ENCODE data around the gene PSMA3.
A peak's percentile ranks its signal among the peaks of the same experiment; 100 is the strongest.
"Not testable (repeated sequence)": the region's sequence is repeated elsewhere in the genome, so short reads cannot be mapped to it uniquely, and the experiment has no call there.

Gene PSMA3

GRCh38 chr14:58244556-58245387, at the start of gene PSMA3:
Gene PSMA3, plus strand, starts transcription at chr14:58244843. Its CDS starts 78 bp downstream, at chr14:58244921.
- peak; percentile 99 to 100 for DNase-seq

DNA sequence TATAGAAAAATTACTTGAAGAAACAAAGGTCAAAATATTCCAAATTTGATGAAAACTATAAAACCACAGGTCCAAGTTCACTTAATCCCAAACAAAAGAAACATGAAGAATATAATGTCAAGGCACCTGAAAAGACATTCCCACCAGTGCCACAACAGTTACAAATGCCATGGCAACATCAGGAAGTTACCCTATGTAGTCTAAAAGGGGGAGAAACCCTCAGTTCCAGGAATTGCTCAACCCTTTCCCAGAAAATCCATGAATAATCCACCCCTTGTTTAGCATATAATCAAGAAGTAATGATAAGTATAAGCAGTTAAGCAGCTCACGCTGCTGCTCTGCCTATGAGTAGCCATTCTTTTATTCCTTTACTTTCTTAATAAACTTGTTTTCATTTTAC, 48.4 kb upstream of the PSMA3 start:
- no peak for DNase-seq

DNA sequence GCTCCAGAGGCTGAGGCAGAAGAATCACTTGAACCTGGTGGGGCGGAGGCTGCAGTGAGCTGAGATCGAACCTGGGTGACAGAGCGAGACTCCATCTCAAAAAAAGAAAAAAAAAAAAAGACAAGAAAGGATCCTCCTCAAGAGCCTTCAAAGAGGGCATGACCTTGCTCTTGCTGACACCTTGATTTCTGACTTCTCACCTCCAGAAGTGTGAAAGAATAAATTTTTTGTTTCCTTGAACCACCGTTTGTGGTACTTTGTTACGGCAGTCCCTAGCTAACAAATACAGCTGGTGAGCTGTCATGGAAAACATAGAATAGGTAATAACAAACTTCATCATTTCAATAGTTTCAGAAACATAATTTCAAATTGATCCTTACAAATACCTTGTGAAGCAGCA, 46.6 kb upstream of the PSMA3 start:
- no peak for DNase-seq

GRCh38 chr14:58199726-58200479, 44.7 kb upstream of the PSMA3 start, which contains the start of gene ACTR10:
Gene ACTR10, plus strand, starts transcription at chr14:58200149. Its CDS starts 69 bp downstream, at chr14:58200218.
- DNase-seq: peak; percentile 98

DNA sequence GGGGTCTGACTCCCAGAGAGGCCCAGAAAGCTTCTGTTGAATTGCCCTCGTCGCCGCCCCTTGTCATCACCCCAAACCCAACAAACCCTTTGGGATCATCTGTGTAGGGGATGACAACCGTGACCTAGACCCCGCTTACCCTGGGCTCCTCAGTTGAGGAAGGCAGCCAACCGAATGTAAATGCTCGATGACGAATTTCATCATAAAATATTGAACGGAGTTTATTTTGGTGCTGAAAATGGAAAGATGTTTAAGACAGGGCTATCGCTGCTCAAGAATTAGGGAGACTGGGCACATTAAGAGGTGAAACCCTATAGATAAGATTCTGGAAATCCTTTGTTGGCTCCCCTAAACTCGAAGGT, 44.2 kb upstream of the PSMA3 start:
- no peak for DNase-seq

GRCh38 chr14:58200846-58201245, 43.8 kb upstream of the PSMA3 start:
- DNase-seq: no peak

DNA sequence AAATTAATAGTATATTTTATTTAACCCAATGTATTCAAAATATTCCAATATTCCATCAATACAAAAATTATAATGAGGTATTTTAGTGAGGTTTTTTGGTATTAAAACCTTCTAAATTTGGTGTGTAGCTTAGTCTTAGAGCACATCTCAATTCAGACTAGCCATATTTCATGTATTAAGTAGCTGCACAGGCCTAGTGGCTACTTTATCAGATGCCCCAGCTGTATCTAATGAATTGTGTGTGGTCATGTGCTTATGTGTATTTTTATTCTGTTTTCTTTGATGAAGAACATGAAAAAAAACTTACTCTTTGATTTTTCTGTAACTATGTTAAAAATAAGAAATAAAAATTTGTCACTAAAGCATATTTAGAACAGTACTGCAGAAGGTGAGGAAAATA, 31.5 kb upstream of the PSMA3 start:
- DNase-seq: no peak

GRCh38 chr14:58215191-58215914, 29.3 kb upstream of the PSMA3 start:
- no peak for DNase-seq

GRCh38 chr14:58216544-58216943, 28.1 kb upstream of the PSMA3 start:
- no peak for DNase-seq

DNA sequence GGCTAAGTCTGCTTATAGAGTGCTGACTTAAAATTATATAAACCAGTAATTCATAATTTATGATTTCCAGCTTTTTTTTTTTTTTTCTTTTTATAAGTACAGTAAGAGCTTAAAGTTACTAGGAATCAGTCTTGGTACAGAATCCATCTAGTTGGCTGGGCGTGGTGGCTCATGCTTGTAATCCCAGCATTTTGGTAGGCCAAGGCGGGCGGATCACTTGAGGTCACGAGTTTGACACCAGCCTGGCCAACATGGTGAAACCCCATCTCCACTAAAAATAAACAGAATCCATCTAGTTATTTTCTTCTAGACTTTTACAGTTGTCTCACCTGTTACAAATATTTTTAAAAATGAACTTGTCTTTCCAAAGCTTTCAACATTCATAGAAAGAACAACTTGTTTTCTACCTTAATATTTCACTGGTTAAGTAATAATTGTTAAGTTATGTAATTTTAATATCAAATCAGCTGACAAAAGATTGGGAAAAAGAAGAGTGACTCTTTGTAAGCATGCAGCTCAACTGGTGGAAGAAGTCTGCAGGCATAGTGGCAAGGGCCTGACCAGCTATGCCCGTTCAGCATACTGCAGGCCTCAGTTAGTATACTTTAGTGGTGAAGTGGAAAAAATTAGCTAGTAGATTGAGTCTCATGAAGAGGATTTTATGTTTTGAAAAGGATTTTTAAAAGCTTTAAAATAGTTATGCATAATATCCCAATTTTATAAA, 17.4 kb upstream of the PSMA3 start:
- DNase-seq: no peak

DNA sequence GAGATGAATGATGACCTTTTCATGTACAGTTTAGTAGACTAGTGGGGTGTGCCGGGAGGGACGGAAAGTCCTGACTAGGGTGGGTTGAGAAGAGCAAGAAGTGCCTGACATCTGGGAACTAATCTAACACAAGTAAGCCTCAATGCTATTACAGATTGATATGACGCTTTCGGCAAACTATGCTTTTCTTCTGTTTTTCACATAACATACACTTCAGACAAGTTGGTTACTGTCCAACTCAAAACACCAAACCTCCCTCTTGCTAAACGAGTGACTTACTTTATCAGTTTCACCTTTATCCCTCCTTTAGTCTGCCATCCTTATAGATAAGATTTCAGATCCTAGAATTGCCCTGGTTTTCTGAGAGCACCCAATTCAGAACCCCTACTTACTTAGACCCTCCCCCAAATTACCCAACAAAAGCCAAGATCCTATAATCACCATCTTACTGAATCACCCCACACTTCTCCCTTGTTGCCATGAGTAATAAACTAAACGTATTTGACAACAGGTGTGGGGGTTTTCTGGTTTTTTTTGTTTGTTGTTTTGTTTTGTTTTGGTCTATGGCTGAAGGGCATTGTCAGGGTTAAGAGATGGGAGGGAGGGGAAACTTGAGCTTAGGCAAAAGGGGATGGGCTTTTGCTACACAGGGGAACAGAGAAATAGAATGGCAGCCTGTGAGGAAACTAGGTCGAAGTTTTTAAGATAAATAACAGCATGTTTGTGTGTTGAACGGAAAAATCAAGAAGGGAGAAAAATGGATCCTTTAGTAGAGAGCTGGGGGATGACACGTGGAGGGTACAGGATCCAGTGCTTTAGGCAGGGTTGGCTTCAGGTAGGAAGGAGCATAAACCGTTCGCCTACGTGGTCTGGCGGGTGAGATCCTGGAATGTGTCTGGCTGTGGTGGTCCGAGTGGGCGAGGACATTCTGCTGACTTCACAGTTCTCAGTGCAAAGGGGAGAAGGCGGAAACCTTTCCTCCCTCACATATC, 6.1 kb upstream of the PSMA3 start:
- DNase-seq: no peak

GRCh38 chr14:58239244-58240195, 5.1 kb upstream of the PSMA3 start:
- DNase-seq: peak; percentile 61 to 78

DNA sequence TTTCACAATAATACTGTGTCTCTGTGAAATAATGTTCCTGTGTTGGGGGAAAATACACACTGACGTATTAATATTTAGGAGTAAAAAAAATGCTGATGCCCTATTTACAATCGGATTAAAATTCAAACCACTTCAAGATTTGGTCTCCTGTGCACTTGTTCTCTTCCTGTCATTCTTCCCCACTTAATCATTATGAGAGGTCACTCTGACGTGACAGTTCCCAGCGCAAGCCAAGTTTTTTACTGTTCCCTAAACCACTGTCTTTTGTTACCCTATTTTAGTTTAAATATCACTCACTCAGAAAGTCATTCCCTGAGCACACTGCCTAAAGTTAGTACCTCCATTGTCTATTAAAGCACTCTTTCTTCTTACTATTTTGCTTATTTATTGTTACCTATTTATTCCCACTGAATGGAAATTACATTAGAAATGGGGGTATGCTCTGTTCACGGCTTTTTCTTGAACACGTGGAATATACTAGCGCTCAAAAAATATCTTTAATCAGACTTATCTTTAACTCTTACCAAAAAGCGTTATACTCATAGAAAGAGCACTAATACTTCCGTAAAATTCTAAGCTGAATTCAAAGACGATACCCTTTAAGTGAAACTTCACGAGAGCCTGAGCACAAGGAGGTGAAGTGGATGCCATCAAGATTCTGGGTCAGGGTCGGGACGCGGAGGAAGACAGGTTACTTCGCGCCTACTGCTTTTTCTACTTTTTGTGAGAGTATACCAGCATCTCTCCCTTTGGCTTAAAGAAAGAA, 670 bp upstream of the PSMA3 start:
- peak; percentile 88 to 93 for DNase-seq

GRCh38 chr14:58245562-58245961, 919 bp downstream of the PSMA3 start:
- no peak for DNase-seq

DNA sequence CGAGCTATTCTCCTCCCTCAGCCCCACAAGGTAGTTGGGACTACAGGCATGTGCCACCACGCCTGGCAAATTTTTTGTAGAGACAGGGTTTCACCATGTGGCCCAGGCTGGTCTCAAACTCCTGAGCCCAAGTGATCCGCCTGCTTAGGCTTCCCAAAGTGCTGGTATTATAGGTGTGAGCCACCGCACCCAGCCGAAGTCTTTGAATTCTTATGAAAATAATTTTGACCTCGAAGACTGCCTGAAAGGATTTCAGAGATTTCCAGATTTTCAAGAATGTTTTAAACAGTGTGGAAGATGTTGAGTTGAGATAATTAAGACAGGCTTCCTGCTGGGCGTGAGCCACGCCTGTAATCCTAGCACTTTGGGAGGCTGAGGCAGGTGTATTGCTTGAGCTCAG, 5.0 kb downstream of the PSMA3 start:
- no peak for DNase-seq

GRCh38 chr14:58258156-58258555, 13.5 kb downstream of the PSMA3 start:
- DNase-seq: no peak

- DNase-seq: not testable (repeated sequence)
Measured at GRCh38 chr14:58262005-58262404, 17.4 kb downstream of the PSMA3 start.

DNA sequence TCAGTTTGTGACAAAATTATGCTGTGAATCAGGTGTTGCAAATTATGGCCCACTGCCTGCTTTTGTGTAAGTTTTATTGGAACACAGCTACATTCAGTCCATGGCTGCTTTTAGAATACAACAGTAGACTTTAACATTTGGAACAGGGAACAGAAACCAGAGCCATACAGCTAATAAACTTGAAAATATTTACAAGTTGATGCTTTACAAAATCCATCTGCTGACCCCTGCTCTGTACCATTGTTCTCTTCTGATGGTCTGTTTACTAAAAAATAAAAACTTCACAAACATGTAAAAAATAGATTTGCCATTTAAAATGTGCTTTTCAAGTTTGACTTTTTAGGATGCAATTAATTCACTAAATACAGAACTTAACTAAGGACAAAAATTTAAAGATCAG, 20.8 kb downstream of the PSMA3 start:
- DNase-seq: no peak

DNA sequence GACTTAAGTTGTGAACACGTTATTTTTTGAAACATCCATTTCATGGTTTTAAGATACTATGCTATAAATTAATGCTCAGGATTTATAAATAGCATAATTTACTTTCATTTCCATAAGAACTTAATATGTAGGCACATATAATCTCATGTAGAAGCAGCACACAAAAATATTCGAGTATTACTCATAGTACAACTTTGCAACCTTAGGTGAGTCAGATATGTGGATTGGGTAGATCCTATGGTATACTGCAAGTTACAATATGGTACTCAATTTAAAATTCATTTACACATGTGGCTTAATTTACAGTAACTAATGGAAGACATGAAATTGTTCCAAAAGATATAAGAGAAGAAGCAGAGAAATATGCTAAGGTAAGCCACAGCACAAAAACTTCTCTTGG, 26.0 kb downstream of the PSMA3 start:
- DNase-seq: no peak

All from NCI-H524 (cell line).